ENCODE data around the gene CPNE1.
"Not testable (repeated sequence)": the region's sequence is repeated elsewhere in the genome, so short reads cannot be mapped to it uniquely, and the experiment has no call there.

The CPNE1 gene

GRCh38 chr20:35709259-35709658 lies 44.6 kb upstream of the CPNE1 start:
- no peaks in the 10 kb centered on the region for H3K9me3 ChIP-seq (ENCODE audit: insufficient read depth, low read depth, low read length)
- no peak overlapping the region for H3K9ac ChIP-seq (ENCODE audit: low read depth, low read length, poor library complexity, severe bottlenecking)
- H3K36me3 ChIP-seq (ENCODE audit: insufficient read depth, low read length), result peaks cover 97% of the 10 kb centered on the region
- H3K4me2 ChIP-seq (ENCODE audit: low read depth, low read length, poor library complexity, severe bottlenecking), result no peak overlapping the region
- no peaks in the 10 kb centered on the region for H3K4me1 ChIP-seq (ENCODE audit: insufficient read depth, low read length, poor library complexity, severe bottlenecking)
- peaks cover 6% of the 10 kb centered on the region; the same call in 1 of the 2 replicates for H3F3A ChIP-seq (ENCODE audit: low read depth)
- no peak overlapping the region for H2AFZ ChIP-seq (ENCODE audit: low read length)
- TF ChIP-seq EZH2phosphoT487 (IDR thresholded peaks at IDR 0.05; ENCODE audit: borderline replicate concordance) (no peak), CTCF (conservative IDR thresholded peaks at IDR 0.05; ENCODE audit: low read length) (no peak)
- no peaks in the 10 kb centered on the region for H3K9me2 ChIP-seq (replicated peaks; ENCODE audit: low read depth, low read length)
- no peaks in the 10 kb centered on the region for H3K27me3 ChIP-seq (ENCODE audit: insufficient read depth, low read length, poor library complexity, severe bottlenecking)
- peaks cover 69% of the 10 kb centered on the region for H3K79me2 ChIP-seq (ENCODE audit: insufficient read depth, low read length)
- peaks cover 97% of the 10 kb centered on the region for H4K20me1 ChIP-seq (ENCODE audit: insufficient read depth, low read length, poor library complexity, severe bottlenecking)
- no peak overlapping the region for H3K4me3 ChIP-seq (ENCODE audit: low read length, poor library complexity, severe bottlenecking)

- H3K9ac ChIP-seq (ENCODE audit: low read depth, low read length, poor library complexity, severe bottlenecking), result no peak overlapping the region
- H3K27me3 ChIP-seq (ENCODE audit: insufficient read depth, low read length, poor library complexity, severe bottlenecking), result no peaks in the 10 kb centered on the region
- H3K9me2 ChIP-seq (replicated peaks; ENCODE audit: low read depth, low read length), result no peaks in the 10 kb centered on the region
- H3K9me3 ChIP-seq (ENCODE audit: insufficient read depth, low read depth, low read length), result no peaks in the 10 kb centered on the region
- peaks cover 97% of the 10 kb centered on the region for H4K20me1 ChIP-seq (ENCODE audit: insufficient read depth, low read length, poor library complexity, severe bottlenecking)
- peaks cover 13% of the 10 kb centered on the region; the same call in 1 of the 2 replicates for H3F3A ChIP-seq (ENCODE audit: low read depth)
- no peaks in the 10 kb centered on the region for H3K4me1 ChIP-seq (ENCODE audit: insufficient read depth, low read length, poor library complexity, severe bottlenecking)
- H3K4me2 ChIP-seq (ENCODE audit: low read depth, low read length, poor library complexity, severe bottlenecking), result no peak overlapping the region
- peaks cover 69% of the 10 kb centered on the region for H3K79me2 ChIP-seq (ENCODE audit: insufficient read depth, low read length)
- no peak overlapping the region for H2AFZ ChIP-seq (ENCODE audit: low read length)
- TF ChIP-seq CTCF (conservative IDR thresholded peaks at IDR 0.05; ENCODE audit: low read length) (no peak), EZH2phosphoT487 (IDR thresholded peaks at IDR 0.05; ENCODE audit: borderline replicate concordance) (no peak)
- peaks cover 97% of the 10 kb centered on the region for H3K36me3 ChIP-seq (ENCODE audit: insufficient read depth, low read length)
- H3K4me3 ChIP-seq (ENCODE audit: low read length, poor library complexity, severe bottlenecking), result no peak overlapping the region
Observed at GRCh38 chr20:35708502-35708901, 43.8 kb upstream of the CPNE1 start.

- Histone ChIP-seq H3F3A (ENCODE audit: low read depth) (peaks cover 30% of the 10 kb centered on the region), H3K36me3 (ENCODE audit: insufficient read depth, low read length) (peaks cover 99% of the 10 kb centered on the region), H3K79me2 (ENCODE audit: insufficient read depth, low read length) (peaks cover 56% of the 10 kb centered on the region), H4K20me1 (ENCODE audit: insufficient read depth, low read length, poor library complexity, severe bottlenecking) (peaks cover 92% of the 10 kb centered on the region)
- H3K4me1 ChIP-seq (ENCODE audit: insufficient read depth, low read length, poor library complexity, severe bottlenecking); H3K4me3 ChIP-seq (ENCODE audit: low read length, poor library complexity, severe bottlenecking); H3K9me2 ChIP-seq (replicated peaks; ENCODE audit: low read depth, low read length); H3K9me3 ChIP-seq (ENCODE audit: insufficient read depth, low read depth, low read length); H3K27me3 ChIP-seq (ENCODE audit: insufficient read depth, low read length, poor library complexity, severe bottlenecking); H3K4me2 ChIP-seq (ENCODE audit: low read depth, low read length, poor library complexity, severe bottlenecking); H3K9ac ChIP-seq (ENCODE audit: low read depth, low read length, poor library complexity, severe bottlenecking); H2AFZ ChIP-seq (ENCODE audit: low read length): not testable (repeated sequence)
Observed at GRCh38 chr20:35706591-35707529, 42.2 kb upstream of the CPNE1 start.

GRCh38 chr20:35705894-35706293 lies 41.2 kb upstream of the CPNE1 start:
- not testable (repeated sequence) for H3K9me2 ChIP-seq (replicated peaks; ENCODE audit: low read depth, low read length); H3K27me3 ChIP-seq (ENCODE audit: insufficient read depth, low read length, poor library complexity, severe bottlenecking); H3K9ac ChIP-seq (ENCODE audit: low read depth, low read length, poor library complexity, severe bottlenecking); H2AFZ ChIP-seq (ENCODE audit: low read length); H3K9me3 ChIP-seq (ENCODE audit: insufficient read depth, low read depth, low read length); H3K4me1 ChIP-seq (ENCODE audit: insufficient read depth, low read length, poor library complexity, severe bottlenecking); H3K4me2 ChIP-seq (ENCODE audit: low read depth, low read length, poor library complexity, severe bottlenecking); H3K4me3 ChIP-seq (ENCODE audit: low read length, poor library complexity, severe bottlenecking)
- Histone ChIP-seq H3F3A (ENCODE audit: low read depth) (peaks cover 30% of the 10 kb centered on the region), H3K36me3 (ENCODE audit: insufficient read depth, low read length) (peaks cover 96% of the 10 kb centered on the region), H3K79me2 (ENCODE audit: insufficient read depth, low read length) (peaks cover 50% of the 10 kb centered on the region), H4K20me1 (ENCODE audit: insufficient read depth, low read length, poor library complexity, severe bottlenecking) (peaks cover 82% of the 10 kb centered on the region)
